H1 (cell line): Measurements from ENCODE around the gene TSHB. TPM values are rescaled to one million over a fixed set of nuclear protein-coding genes. Genes with fewer than 3 reads are reported as not detected.

Experiments
- CTCF ChIA-PET: fragments of 300-600 bp; sonication (Branson Sonifier 250); formaldehyde crosslinking; loops from one replicate; lab custom pipeline; 2021; ENCODE audit not compliant: partially characterized antibody; lab: Charles Lee
- POLR2A ChIA-PET: fragments of 300-600 bp; sonication (Branson Sonifier 250); formaldehyde crosslinking; loops from one replicate; lab custom pipeline; 2021; ENCODE audit warnings: inconsistent platforms; ENCODE audit not compliant: partially characterized antibody; lab: Charles Lee
- DNase-seq, 2 experiments: peaks; one replicate each; pipeline versions ENCODE4 v3.0.0 to v3.0.0-alpha.2; 2010 to 2022; ENCODE audit warnings: low spot score in 2 of 2, low read depth in 1 of 2, mixed read lengths in 1 of 2
- FAIRE-seq: peaks from 2 replicates; lab custom pipeline; 2011; peaks lifted over from hg19 to GRCh38; lab: Jason Lieb, UNC
- H2AFZ ChIP-seq: 2 replicates; pipeline ENCODE4 v1.8.1; 2012; ENCODE audit warnings: low read length, inconsistent platforms
- H2AK5ac ChIP-seq: 2 replicates; pipeline ENCODE4 v1.6.1; 2013; ENCODE audit warnings: low read depth, low read length
- H2BK120ac ChIP-seq: replicated peaks from 2 replicates; pipeline ENCODE3; 2013; ENCODE audit warnings: low read depth, low read length, inconsistent platforms
- H2BK12ac ChIP-seq: 2 replicates; pipeline ENCODE4 v1.6.1; 2013; ENCODE audit warnings: low read depth, low read length
- H2BK15ac ChIP-seq: 2 replicates; pipeline ENCODE4 v1.6.1; 2013; ENCODE audit warnings: low read length
- H2BK20ac ChIP-seq: 2 replicates; pipeline ENCODE4 v1.6.1; 2013; ENCODE audit warnings: low read length
- H2BK5ac ChIP-seq: 2 replicates; pipeline ENCODE4 v1.6.1; 2013; ENCODE audit warnings: low read depth, low read length
- H3K14ac ChIP-seq: 2 replicates; pipeline ENCODE4 v1.6.1; 2013; ENCODE audit warnings: inconsistent platforms; ENCODE audit not compliant: insufficient read length
- H3K18ac ChIP-seq: 2 replicates; pipeline ENCODE4 v1.6.1; 2013; ENCODE audit warnings: low read length; ENCODE audit errors: extremely low read depth
- H3K23ac ChIP-seq: 2 replicates; pipeline ENCODE4 v1.6.1; 2013; ENCODE audit warnings: inconsistent platforms; ENCODE audit not compliant: insufficient read length
- H3K23me2 ChIP-seq: 2 replicates; pipeline ENCODE4 v1.6.1; 2013; ENCODE audit warnings: low read depth, low read length
- H3K27ac ChIP-seq: 2 replicates; pipeline ENCODE4 v1.6.1; 2011; ENCODE audit warnings: low read depth, low read length, inconsistent platforms
- H3K27me3 ChIP-seq, 4 experiments: replicated peaks in 1 of 4; 1 replicate in 1 of 4; 2 replicates in 3 of 4; pipeline versions ENCODE4 v1.6.1 to v1.8.1; 2011 to 2013; ENCODE audit warnings: low read length in 3 of 4, mild to moderate bottlenecking in 3 of 4, inconsistent platforms in 2 of 4, mixed read lengths in 2 of 4, moderate library complexity in 1 of 4; ENCODE audit not compliant: control insufficient read depth in 3 of 4, insufficient read depth in 3 of 4; ENCODE audit errors: extremely low read depth in 1 of 4
- H3K36me3 ChIP-seq, 4 experiments: 2 replicates each; pipeline versions ENCODE4 v1.6.1 to v1.8.1; 2011 to 2013; ENCODE audit warnings: mild to moderate bottlenecking in 4 of 4, low read length in 3 of 4, moderate library complexity in 2 of 4, control low read depth in 1 of 4, inconsistent platforms in 1 of 4; ENCODE audit not compliant: insufficient read depth in 4 of 4, control insufficient read depth in 2 of 4
- H3K4ac ChIP-seq: replicated peaks from 2 replicates; pipeline ENCODE3; 2013; ENCODE audit warnings: low read length, low read depth, mixed read lengths, inconsistent platforms; ENCODE audit not compliant: insufficient read length
- H3K4me1 ChIP-seq, 4 experiments: replicated peaks in 1 of 4; 1 replicate in 1 of 4; 2 replicates in 3 of 4; pipeline versions ENCODE4 v1.6.1 to v1.8.1; 2011 to 2013; ENCODE audit warnings: low read length in 3 of 4, inconsistent platforms in 2 of 4, mixed read lengths in 1 of 4; ENCODE audit not compliant: insufficient read depth in 4 of 4, control insufficient read depth in 3 of 4
- H3K4me2 ChIP-seq, 2 experiments: 2 replicates each; pipeline versions ENCODE4 v1.6.1 to v1.8.1; 2011 to 2013; ENCODE audit warnings: low read depth in 2 of 2, low read length in 2 of 2, control low read depth in 1 of 2, inconsistent platforms in 1 of 2, mild to moderate bottlenecking in 1 of 2; ENCODE audit not compliant: insufficient read depth in 1 of 2
- H3K4me3 ChIP-seq, 4 experiments: fragments of 200-600, 300-600 bp in 1 of 4; sonication (generic), shearing (Covaris generic), sonication (Bioruptor Twin) in 1 of 4; 2 replicates each; pipeline versions ENCODE4 v1.5.1 to v1.8.1; 2011 to 2016; ENCODE audit warnings: low read length in 4 of 4, low read depth in 3 of 4, control low read depth in 2 of 4, inconsistent platforms in 2 of 4, mild to moderate bottlenecking in 2 of 4, mixed read lengths in 1 of 4, moderate library complexity in 1 of 4; ENCODE audit not compliant: insufficient read depth in 2 of 4; ENCODE audit errors: extremely low read depth in 1 of 4
- H3K56ac ChIP-seq: replicated peaks from 2 replicates; pipeline ENCODE3; 2013; ENCODE audit warnings: low read depth, mild to moderate bottlenecking, mixed read lengths, low read length, inconsistent platforms; ENCODE audit not compliant: insufficient read length
- H3K79me1 ChIP-seq: 2 replicates; pipeline ENCODE4 v1.6.1; 2013; ENCODE audit warnings: low read depth, low read length, control low read depth
- H3K79me2 ChIP-seq, 2 experiments: 2 replicates each; pipeline versions ENCODE4 v1.6.1 to v1.8.1; 2012 to 2013; ENCODE audit warnings: low read length in 2 of 2, mild to moderate bottlenecking in 2 of 2, inconsistent platforms in 1 of 2; ENCODE audit not compliant: insufficient read depth in 2 of 2, control insufficient read depth in 1 of 2
- H3K9ac ChIP-seq, 4 experiments: replicated peaks in 1 of 4; 1 replicate in 1 of 4; 2 replicates in 3 of 4; pipeline versions ENCODE4 v1.6.1 to v1.8.1; 2011 to 2013; ENCODE audit warnings: low read depth in 3 of 4, low read length in 3 of 4, control low read depth in 2 of 4, mild to moderate bottlenecking in 2 of 4, moderate library complexity in 2 of 4, inconsistent platforms in 1 of 4; ENCODE audit errors: extremely low read depth in 1 of 4
- H3K9me3 ChIP-seq, 2 experiments: 2 replicates each; pipeline versions ENCODE4 v1.6.1 to v1.8.1; 2012 to 2013; ENCODE audit warnings: mild to moderate bottlenecking in 2 of 2, moderate library complexity in 2 of 2, control low read depth in 1 of 2, inconsistent platforms in 1 of 2, low read depth in 1 of 2, low read length in 1 of 2, mixed read lengths in 1 of 2; ENCODE audit not compliant: insufficient read depth in 2 of 2
- H4K20me1 ChIP-seq, 2 experiments: replicated peaks in 1 of 2; 2 replicates each; pipeline versions ENCODE3 to v1.8.1; 2011 to 2013; ENCODE audit warnings: inconsistent platforms in 2 of 2, low read length in 2 of 2, mild to moderate bottlenecking in 1 of 2; ENCODE audit not compliant: insufficient read depth in 2 of 2, control insufficient read depth in 1 of 2
- H4K5ac ChIP-seq: 2 replicates; pipeline ENCODE4 v1.6.1; 2013; ENCODE audit warnings: low read length, low read depth, mixed read lengths, inconsistent platforms; ENCODE audit not compliant: insufficient read length
- H4K8ac ChIP-seq: 2 replicates; pipeline ENCODE4 v1.8.0; 2013; ENCODE audit warnings: mild to moderate bottlenecking, moderate library complexity, low read length, inconsistent platforms; ENCODE audit not compliant: insufficient read depth; ENCODE audit errors: extremely low read depth
- H4K91ac ChIP-seq: replicated peaks from 2 replicates; pipeline ENCODE3; 2013; ENCODE audit warnings: low read length, mixed read lengths, inconsistent platforms; ENCODE audit not compliant: insufficient read length
- CHD2 ChIP-seq: IDR thresholded peaks from 2 replicates; pipeline ENCODE4 v1.6.1; 2012; ENCODE audit warnings: low read length, improper control_type of control experiment
- EGR1 ChIP-seq: IDR thresholded peaks from 2 replicates; pipeline ENCODE4 v1.6.1; 2011; ENCODE audit warnings: low read depth, low read length, borderline replicate concordance
- HDAC6 ChIP-seq: IDR thresholded peaks from one replicate; pipeline ENCODE4 v1.7.1; 2012; ENCODE audit warnings: low read depth, mild to moderate bottlenecking, inconsistent platforms, low read length, moderate library complexity
- MAFK ChIP-seq: IDR thresholded peaks from 2 replicates; pipeline ENCODE4 v1.6.1; 2012; ENCODE audit warnings: low read depth, mild to moderate bottlenecking, improper control_type of control experiment, low read length
- SIN3A ChIP-seq, 2 experiments: IDR thresholded peaks in 1 of 2; conservative IDR thresholded peaks in 1 of 2; 2 replicates each; pipeline ENCODE4 v1.6.1; 2011 to 2012; ENCODE audit warnings: low read length in 2 of 2, improper control_type of control experiment in 1 of 2, low read depth in 1 of 2, mild to moderate bottlenecking in 1 of 2
- WGBS, 2 experiments: shearing (Covaris generic) in 1 of 2; methylation state at CpG; one replicate each; pipeline versions ENCODE4 v1.1.6 to v1.1.7; 2013 to 2015; ENCODE audit warnings: low lambda C conversion rate in 2 of 2, mixed read lengths in 2 of 2, inconsistent platforms in 1 of 2, low coverage in 1 of 2, missing lambda C conversion rate in 1 of 2; ENCODE audit not compliant: insufficient replicate concordance in 2 of 2, insufficient coverage in 1 of 2, insufficient read length in 1 of 2; ENCODE audit errors: extremely low coverage in 1 of 2, missing lambda C conversion rate in 1 of 2; 5-methylcytosine and 5-hydroxymethylcytosine counted together
- polyA plus RNA-seq, 7 experiments: library from polyadenylated mRNA; depleted of rRNA in 3 of 7; stranded (reverse) in 5 of 7; unstranded in 2 of 7; fragments of >200 nt in 5 of 7; fragments of 200-250 nt in 2 of 7; gene quantifications; 1 replicate in 5 of 7; 2 replicates in 1 of 7; 4 replicates in 1 of 7; pipeline versions ENCODE4 v1.2.1 to v1.2.3, GENCODE V29; 2011 to 2013; ENCODE audit warnings: missing spikeins in 2 of 7, mixed read lengths in 2 of 7
- total RNA-seq: library from RNA; stranded (reverse); fragmentation: NEBNext Ultra II Directional; extraction: Animal tissue kit (Norgen Biotek cat#: 25700); gene quantifications from 2 replicates; pipeline ENCODE4 v1.2.1, GENCODE V29; 2021

Gene TSHB
- total and polyA plus RNA-seq, 2 of the 8 experiments (the other 6 are each of a cell fraction or from before 2014, with no cell fraction given) = not detected

DNA sequence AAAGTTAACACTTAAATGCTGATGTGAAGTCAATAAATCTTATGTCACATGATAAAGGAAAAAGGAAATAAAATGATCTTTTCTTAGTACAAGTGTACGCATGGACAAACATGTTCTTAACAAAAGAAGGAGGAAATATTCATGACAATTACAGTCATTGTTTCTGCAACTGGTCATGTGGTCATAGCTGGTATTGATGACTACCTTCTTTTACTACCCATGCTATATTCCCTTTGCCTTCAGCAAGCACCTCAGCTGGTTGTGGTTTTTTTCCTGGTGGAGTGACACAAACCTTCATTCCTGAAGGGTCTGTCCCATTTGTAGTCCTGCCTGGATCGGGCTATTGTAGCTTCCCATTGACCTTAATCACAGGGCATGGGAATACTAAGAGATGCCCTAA, 23.4 kb upstream of the TSHB start:
- Histone ChIP-seq H2BK15ac (no peak overlapping the region), H2AFZ (no peak overlapping the region), H3K36me3 (no peaks in the 10 kb centered on the region), H3K79me1 (no peaks in the 10 kb centered on the region), H3K27ac (no peak overlapping the region), H4K91ac (no peak overlapping the region), H2BK12ac (no peak overlapping the region), H3K79me2 (no peaks in the 10 kb centered on the region), H2BK5ac (no peak overlapping the region), H2BK20ac (no peak overlapping the region), H3K4me1 (no peaks in the 10 kb centered on the region), H3K18ac (no peak overlapping the region), H3K27me3 (no peaks in the 10 kb centered on the region), H2BK120ac (no peak overlapping the region), H3K4me2 (no peak overlapping the region), H3K9ac (no peak overlapping the region), H4K5ac (no peak overlapping the region), H3K56ac (no peak overlapping the region), H3K23ac (no peak overlapping the region), H3K4ac (no peak overlapping the region), H3K9me3 (no peaks in the 10 kb centered on the region), H2AK5ac (no peak overlapping the region), H3K4me3 (no peak overlapping the region), H3K14ac (no peak overlapping the region), H3K23me2 (no peaks in the 10 kb centered on the region), H4K20me1 (no peaks in the 10 kb centered on the region), H4K8ac (no peak overlapping the region)
- FAIRE-seq = no peak
- TF ChIP-seq HDAC6 (no peak), SIN3A (conservative IDR thresholded peaks at IDR 0.05 in 1 of 2, IDR thresholded peaks at IDR 0.05 in 1 of 2; ENCODE audit: low read depth in 1 of 2, low read length in 2 of 2) (no peak), CHD2 (no peak), MAFK (no peak), EGR1 (no peak)
- DNase-seq = no peak
- WGBS, 2 experiments = 84% methylated on average over 2 of the region's 2 CpGs; no CpG with 5 or more reads in 1 of the 2 experiments
- ChIA-PET CTCF (no interaction called here), POLR2A (no interaction called here)
